ENCODE results near the gene BNC2.

GRCh38 chr9:16597136-16597535 is 273.3 kb downstream of the BNC2 start:
- TF ChIP-seq CTCF (conservative IDR thresholded peaks at IDR 0.05; ENCODE audit: low read depth, low read length), result no peak
- no peak for TF ChIP-seq EZH2 (IDR thresholded peaks at IDR 0.05; ENCODE audit: low read length, unreplicated experiment)
